GM18868 (cell line): ENCODE results near the gene PLPPR1.
"Not testable (repeated sequence)": the region's sequence is repeated elsewhere in the genome, so short reads cannot be mapped to it uniquely, and the experiment has no call there.

Experiments used
- ATAC-seq: cut with Tn5 transposase; IDR thresholded peaks from one replicate; pipeline ENCODE4 v1.9.1; 2021; ENCODE audit warnings: mild to moderate bottlenecking, moderate library complexity; ENCODE audit not compliant: unreplicated experiment

PLPPR1 gene

DNA sequence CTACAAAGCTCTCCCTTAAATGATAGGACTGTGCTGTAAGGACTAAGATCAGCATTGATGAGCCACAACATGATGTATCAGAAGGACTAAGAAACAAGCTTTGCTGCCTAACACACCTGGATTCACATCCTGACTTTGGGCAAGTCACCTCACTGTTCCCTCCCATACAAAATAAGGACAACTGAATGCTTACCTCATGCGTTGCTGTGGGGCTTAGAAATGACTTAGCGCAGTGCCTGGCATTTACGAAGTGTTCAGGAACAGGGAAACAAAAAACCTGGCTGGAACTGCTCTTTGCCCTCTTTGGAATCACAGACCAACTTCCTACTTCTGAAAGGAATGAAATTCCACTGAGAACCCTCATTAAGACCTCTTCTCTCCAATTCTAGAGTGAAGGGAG, 242.6 kb downstream of the PLPPR1 start:
- ATAC-seq = no peak

DNA sequence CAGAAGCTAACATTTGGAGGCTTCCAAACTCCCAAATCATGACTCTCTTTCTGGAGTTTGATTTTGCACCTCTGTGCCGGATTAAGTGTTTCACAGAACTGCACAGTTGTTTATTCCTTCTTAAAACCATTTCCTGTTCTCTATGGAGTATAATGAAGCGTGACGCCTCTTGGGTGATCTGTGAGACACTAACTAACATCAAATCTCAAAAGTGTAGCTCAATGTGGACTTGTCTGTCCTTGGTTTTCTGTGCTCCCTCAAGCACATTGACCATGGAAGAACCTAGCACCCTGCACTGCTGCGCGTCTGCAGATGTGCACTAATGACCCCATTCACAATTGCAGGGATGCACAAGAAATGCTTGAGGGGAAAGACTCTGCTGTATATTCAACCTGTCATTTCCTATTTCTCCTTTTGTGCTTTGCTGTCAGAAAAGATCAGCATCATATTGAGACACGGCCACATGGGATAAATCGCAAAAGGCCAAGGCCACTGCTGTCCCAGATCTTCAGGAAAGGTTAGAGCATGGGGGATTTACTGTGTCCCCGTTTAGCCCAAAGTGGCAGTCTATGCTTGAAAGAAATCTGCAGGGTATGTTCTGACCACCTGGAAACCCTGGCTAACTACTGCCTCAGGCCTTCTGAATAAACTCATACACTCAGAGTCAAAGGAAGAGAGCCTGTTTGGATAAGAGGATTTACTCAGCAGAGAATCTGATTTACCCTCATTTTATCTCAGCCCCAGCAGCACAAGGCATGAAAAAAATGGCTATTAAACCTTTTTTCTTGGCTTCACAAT, 246.6 kb downstream of the PLPPR1 start:
- ATAC-seq = no peak

DNA sequence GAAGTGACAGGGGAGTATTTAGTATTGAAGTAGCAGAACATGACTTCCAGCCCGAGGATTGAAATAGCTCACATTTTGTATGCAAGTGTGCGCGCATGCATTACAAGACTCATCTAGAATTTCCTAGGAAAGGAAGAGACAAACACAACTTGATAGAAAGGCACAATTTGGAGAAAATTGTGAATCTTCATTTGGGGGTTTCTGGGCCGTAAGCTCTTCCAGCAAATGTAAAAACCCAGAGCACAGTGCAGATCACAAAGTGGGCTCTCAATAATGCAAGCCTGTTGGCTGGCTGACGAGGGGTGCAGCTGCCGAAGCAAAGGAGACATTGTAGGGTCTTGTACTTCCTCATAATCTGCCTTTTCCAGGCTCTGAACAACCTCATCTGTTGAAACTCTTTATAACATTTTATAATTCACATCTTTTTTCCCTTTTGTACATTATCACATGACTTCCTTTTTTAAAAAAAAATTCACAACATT, 247.3 kb downstream of the PLPPR1 start:
- ATAC-seq = no peak

DNA sequence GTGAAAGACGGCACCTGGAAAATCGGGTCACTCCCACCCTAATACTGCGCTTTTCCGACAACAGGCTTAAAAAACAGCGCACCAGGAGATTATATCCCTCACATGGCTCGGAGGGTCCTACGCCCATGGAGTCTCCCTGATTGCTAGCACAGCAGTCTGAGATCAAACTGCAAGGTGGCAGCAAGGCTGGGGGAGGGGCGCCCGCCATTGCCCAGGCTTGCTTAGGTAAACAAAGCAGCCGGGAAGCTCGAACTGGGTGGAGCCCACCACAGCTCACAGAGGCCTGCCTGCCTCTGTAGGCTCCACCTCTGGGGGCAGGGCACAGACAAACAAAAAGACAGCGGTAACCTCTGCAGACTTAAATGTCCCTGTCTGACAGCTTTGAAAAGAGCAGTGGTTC, 262.5 kb downstream of the PLPPR1 start:
- not testable (repeated sequence) for ATAC-seq

DNA sequence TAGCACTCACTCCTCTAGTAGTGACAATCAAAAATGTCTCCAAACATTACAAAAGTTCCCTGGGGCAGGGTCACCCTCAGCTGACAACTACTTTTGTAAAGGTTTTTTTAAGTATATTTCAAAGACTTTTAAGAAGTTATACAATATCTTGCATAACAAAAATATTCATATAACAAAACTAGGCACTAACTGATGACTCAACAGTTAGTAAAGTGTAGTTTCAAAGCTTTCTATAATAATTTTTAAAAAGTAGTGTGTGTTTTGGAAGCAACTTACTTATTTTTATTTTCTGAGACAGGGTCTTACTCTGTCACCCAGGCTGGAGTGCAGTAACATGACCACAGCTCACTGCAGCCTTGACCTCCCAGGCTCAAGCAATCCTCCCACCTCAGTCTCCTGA, 271.4 kb downstream of the PLPPR1 start:
- no peak for ATAC-seq

DNA sequence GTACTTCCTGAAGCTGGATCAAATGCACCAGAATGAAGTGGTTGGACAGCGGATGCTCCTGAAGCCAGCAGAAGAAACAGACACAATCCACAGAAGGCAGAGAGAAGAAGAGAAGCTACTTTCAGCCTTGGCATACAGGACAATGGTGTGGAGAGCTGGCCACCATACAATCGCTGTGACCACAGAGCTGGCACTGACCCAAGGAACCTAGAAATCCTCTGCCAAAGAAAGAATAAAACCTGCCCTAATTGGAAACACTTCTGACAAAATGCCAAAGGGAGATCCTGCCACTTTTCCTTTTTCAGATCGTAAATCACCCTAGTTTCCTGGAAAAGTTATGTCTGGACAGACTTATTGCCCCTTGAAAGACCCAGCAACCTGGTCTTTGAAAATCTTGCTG, 278.5 kb downstream of the PLPPR1 start:
- no peak for ATAC-seq

DNA sequence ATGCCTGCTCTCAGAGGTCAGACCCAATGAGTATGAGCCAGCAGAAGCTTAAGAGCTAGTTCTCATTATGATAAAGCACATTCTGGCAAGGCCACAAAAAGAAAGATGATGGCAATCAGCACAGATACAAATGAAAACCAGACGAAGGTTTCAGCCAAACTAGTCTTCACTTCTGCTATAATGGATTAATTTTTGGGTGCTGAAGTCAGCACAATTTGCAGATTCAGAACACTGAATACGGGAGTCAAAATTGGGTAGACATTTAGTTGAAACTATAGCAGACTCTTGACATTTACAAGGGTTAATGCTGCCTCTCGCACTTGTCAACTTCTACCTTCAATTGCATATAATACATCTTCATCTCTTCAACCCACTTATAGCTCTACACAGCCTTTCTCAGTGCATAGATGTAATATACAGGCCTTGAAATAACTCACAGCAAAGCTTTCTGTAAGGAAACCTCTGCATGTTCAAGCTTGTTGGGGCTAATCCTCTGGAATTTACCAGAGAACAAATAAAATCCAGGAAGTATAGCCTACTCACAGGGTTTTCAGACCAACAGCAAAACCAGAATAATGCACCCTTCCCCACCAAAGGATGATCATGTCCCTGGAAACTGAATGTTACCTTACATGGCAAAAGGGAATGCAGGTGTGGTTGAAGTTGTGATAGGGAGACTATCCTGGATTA, 279.1 kb downstream of the PLPPR1 start:
- no peak for ATAC-seq

DNA sequence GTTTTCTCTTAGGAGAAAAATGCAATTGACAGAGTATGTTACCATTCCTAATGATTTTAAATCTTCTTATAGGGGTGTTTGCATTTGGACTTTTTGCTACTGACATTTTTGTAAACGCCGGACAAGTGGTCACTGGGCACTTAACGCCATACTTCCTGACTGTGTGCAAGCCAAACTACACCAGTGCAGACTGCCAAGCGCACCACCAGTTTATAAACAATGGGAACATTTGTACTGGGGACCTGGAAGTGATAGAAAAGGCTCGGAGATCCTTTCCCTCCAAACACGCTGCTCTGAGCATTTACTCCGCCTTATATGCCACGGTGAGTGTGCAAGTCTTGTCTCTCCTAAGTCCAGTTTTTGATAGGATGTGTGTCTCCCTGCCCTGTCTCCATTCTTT, 280.6 kb downstream of the PLPPR1 start:
- no peak for ATAC-seq

DNA sequence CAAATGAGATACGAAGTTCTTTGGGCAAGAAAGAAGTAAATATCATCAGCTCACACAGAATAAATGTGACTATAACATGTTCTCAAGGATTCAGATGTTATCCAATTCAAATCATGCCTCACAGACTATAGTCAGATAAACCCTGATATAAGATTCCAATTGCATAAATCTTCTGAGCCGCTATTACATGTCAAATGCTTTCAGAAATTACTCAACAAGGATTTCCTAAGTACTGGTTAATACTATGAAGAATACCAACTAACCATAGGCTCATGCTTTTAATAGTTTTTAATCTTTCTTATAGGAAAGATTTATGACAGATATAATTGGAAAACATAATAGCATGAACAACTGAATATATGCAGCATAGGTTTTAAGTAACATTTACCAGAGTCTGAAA, 282.7 kb downstream of the PLPPR1 start:
- ATAC-seq = no peak

DNA sequence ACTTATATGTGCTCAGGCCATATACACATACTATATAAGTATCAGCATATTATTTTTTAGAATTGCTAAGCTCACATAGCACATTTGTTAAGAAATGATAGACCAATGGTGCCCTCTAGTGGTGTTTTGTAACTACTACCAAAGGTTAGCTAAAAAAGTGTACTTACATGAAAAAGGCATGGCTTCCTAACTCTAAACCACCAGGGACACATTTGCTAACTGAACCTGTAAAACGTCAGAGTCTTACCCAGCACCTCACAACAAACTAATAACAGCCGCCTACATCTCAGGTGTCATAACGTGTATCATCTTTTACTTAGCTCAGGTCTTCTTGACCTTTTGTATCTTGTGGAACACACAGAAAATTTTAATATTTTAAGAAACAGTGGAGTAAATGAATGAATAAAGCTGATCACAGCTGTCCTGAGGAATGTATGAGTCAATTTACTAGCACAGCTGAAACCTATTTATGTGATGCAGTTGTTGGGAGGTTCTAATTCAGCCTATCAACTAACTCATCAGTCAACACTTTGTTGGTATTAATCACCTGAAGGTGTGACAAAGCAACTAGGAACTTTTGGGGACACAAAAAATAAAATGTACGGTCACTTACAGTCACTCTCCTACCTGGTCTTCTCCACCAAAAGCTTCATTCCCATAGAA, 283.4 kb downstream of the PLPPR1 start:
- ATAC-seq = peak; percentile 97

DNA sequence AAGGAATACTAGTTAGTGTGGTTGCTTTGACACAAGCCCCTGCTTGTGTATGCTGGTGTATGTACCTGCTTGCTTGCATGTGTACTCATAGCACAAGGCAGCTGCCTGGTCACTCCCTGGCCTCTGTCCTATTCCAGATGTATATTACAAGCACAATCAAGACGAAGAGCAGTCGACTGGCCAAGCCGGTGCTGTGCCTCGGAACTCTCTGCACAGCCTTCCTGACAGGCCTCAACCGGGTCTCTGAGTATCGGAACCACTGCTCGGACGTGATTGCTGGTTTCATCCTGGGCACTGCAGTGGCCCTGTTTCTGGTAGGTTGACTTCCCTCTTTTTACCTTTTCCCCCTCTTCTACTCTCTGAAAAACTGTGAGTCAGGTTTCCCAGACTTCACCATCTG, 284.1 kb downstream of the PLPPR1 start:
- no peak for ATAC-seq

DNA sequence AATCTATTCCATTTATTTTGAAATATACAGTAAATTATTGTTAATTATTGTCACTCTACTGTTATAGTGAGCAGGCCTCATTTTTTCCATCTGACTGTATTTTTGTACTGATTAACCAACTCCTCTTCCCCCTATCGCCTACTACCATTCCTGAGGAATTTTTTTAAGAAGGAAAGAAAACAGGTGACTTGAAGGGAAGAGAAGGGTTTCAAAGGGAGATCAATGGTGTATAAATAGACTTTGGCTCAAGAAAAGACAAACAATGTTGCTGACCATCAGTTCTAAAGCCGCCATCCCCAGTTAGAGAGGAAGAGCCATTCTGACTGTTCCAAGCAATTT, 286.6 kb downstream of the PLPPR1 start:
- no peak for ATAC-seq

DNA sequence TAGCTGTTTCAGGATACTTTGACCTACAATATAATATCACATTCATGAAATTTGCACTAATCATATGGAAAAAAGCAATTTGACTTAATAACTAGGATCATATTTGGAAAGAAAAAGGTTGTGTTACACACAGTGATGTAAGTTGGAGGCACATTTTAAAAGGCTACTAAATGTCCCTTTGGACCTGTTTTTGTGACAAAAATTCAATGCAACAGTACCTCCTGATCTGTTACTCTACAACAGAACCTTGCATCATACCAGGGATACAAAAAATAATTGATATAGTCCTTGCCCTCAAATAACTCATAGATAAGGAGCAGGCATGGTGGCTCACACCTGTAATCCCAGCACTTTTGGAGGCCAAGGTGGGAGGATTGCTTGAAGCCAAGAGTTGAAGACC, 289.2 kb downstream of the PLPPR1 start:
- no peak for ATAC-seq

DNA sequence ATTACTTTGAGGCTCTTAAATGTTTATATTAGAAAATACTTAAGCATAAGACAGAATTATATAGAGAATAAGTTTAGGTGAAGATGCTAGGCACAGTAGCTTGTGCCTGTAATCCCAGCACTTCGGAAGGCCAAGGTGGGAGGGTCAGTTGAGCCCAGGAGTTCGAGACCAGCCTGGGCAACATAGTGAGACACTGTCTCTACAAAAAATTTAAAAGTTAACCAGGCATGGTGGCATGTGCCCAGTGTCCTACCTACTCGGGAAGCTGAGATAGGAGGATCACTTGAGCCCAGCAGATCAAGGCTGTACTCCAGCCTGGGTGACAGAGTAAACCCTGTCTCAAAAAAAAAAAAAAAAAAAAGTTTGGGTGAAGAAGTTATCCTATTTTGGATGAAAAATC, 294.6 kb downstream of the PLPPR1 start:
- ATAC-seq = no peak

DNA sequence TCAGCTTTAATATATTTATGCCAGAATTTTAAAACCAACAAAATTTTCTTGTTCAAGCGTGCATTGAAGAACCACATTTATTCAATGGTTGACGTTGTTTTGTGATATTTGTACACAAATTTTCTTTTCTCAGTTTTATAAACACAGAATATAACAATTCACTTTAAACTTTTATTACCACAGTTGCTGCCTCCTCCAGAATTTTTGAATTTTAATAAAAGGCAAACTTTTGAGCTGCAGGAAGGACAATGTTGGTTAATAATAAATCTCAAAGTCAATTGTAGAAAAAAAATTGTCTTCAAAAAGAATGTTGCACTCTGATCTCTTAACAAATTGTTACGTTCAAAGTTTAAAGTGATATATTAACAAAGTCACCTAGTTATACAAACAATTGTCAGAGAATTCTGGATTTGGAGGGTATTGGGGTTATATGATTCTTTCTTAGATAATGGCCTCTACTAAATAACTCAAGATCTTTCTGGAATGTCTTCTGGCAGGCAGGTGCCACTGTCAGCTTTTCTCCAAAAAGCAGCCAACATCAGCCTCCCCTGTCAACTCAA, 295.8 kb downstream of the PLPPR1 start:
- no peak for ATAC-seq

DNA sequence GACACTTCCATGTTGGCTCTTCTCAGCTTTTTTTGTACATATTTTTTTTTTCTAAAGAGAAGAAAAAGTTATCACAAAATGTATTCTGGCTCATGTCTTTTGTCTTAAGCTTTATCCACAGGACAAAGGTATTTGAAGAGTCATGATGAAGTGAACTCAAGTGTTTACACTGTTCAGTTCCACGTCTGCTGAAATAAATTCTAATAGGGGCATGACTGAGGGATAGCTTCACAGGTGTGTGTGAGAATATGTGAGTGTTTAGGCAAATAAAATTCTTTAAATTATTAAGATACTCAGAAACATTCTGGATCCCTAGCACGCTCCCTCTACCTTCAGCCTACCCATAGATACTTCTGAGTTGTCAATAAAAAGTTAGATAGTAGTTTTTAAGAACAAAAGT, 296.5 kb downstream of the PLPPR1 start:
- no peak for ATAC-seq

DNA sequence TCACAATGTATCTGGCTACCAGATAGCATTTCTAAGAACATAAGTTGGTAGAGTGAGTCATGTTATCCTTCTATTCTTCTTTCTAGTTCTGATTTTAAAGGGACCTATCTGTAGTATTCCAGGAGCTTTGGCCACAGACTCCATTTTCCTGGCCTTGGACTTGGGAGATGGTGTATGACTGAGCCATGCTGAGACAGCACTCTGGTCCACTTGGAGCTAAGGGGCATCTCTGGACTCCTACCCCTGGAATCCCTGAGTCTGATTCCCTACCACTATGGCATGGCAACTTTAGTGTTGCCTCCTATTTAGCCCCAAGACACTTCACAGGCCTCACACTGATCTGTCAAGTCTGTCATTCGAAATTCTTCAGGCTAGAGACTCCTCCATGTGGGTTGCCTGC, 297.5 kb downstream of the PLPPR1 start:
- no peak for ATAC-seq

DNA sequence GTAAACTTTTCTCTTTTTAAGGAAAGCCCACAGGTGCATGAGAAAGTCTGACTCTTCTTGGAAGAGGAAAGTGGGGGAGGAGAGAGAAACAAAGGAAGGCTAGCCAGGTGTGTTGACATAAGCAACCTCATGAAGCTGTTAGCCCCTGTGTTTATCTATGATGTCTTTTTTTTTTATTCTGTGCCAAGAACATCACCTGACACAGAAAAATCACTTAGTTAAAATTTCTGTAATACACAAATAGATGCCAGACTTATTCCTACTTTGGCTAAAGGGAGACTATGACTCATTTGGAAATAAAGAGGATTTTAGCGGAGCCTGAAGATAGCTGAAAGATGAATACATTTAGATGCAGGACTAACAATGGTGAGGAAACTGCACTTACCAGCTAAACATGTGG, 298.0 kb downstream of the PLPPR1 start:
- no peak for ATAC-seq

DNA sequence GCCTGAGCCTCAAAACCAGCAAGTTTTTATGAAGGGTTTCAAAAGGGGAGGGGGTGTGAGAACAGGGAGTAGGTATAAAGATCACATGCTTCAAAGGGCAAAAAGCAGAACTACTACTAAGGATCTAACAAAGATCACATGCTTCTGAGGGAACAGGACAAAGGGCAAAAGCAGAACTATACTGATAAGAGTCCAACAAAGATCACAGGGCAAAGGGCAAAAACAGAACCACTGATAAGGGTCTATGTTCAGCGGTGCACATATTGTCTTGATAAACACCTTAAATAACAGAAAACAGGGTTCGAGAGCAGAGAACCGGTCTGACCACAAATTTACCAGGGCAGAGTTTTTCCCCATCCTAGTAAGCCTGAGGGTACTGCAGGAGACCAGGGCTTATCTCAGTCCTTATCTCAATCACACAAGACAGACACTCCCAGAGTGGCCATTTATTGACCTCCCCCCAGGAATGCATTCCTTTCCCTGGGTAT, 298.9 kb downstream of the PLPPR1 start:
- not testable (repeated sequence) for ATAC-seq

DNA sequence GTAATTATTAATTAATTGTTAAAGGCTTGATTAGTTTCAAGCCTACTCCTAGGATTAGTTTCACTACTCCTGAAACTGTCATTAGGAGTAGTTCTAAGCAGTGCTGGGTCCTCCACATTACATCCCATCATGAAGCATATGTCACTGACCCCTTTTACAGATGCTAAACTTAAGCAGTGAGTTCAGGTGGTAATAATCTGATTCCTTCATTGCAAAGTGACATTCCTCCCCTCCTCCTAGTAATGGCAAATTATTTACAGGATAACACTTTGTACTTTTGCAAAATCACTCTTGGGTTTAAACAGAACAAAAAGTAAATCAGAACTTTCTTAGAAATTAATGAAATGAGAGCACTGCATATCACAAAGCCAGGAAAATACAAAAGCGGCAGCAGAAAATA, 303.8 kb downstream of the PLPPR1 start:
- no peak for ATAC-seq

DNA sequence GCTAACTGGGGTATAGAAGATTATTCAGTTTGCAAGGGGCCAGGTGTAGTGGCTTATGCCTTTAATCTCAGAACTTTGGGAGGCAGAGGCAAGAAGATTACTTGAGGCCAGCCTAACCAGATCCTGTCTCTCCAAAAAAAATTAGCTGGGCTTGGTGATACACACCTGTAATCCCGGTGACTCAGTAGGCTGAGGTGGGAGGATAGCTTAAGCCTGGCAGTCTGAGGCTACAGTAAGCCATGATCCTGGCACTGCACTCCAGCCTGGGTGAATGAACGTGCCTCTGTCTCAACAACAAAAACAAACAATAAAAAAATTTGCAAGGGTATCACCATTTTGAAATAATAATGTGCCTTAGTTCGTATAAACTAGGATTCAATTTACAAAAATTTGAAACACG, 305.0 kb downstream of the PLPPR1 start:
- no peak for ATAC-seq
